Sigmoid colon (tissue), 4 donors: Measurements from ENCODE around the gene SLC16A7.

ENCODE experiments used
- EP300 ChIP-seq, 4 donors: sonication (generic); formaldehyde crosslinking; IDR thresholded peaks; one replicate each; pipeline ENCODE4 v1.6.1; 2017; ENCODE audit warnings: antibody characterized with exemption in 4 of 4
- POLR2A ChIP-seq, 2 donors: fragments of 450-650 bp; IDR thresholded peaks; one replicate each; pipeline ENCODE4 v1.6.1; 2016; ENCODE audit warnings: antibody characterized with exemption in 2 of 2, mild to moderate bottlenecking in 2 of 2, moderate library complexity in 2 of 2
- POLR2AphosphoS5 ChIP-seq, 4 donors: sonication (generic); formaldehyde crosslinking; IDR thresholded peaks; one replicate each; pipeline ENCODE4 v1.6.1; 2017; ENCODE audit warnings: antibody characterized with exemption in 4 of 4
- TF ChIP-seq, protein P1 (sequence below), 4 experiments: fragments of 450-650 bp in 3 of 4; fragments of 200-600 bp in 1 of 4; IDR thresholded peaks; one replicate each; pipeline ENCODE4 v1.5.1; 2016 to 2019; ENCODE audit warnings: antibody characterized with exemption in 4 of 4, mild to moderate bottlenecking in 3 of 4, moderate library complexity in 2 of 4

DNA sequence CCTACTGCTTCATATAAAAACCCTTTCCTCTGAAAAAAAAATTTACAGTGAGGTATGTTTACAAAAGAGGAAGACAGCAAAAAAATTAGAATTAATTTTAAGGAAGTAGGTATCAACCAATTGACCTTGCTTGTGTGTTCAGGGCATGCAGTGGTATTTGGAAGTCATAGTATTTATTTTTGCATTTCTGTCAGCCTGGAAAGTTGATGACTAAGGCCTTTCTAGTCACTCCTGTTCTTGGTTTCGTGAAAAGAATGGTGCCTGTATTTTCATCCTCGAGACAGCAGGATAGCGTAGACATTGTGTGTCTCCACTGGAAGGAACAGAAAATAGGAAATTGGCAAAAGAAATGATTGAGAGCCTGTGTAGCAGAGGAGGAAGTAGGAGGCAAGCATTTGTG, 24.5 kb downstream of the SLC16A7 start:
- TF ChIP-seq, protein P1, sequence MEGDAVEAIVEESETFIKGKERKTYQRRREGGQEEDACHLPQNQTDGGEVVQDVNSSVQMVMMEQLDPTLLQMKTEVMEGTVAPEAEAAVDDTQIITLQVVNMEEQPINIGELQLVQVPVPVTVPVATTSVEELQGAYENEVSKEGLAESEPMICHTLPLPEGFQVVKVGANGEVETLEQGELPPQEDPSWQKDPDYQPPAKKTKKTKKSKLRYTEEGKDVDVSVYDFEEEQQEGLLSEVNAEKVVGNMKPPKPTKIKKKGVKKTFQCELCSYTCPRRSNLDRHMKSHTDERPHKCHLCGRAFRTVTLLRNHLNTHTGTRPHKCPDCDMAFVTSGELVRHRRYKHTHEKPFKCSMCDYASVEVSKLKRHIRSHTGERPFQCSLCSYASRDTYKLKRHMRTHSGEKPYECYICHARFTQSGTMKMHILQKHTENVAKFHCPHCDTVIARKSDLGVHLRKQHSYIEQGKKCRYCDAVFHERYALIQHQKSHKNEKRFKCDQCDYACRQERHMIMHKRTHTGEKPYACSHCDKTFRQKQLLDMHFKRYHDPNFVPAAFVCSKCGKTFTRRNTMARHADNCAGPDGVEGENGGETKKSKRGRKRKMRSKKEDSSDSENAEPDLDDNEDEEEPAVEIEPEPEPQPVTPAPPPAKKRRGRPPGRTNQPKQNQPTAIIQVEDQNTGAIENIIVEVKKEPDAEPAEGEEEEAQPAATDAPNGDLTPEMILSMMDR (IDR thresholded peaks at IDR 0.05) = no peak
- TF ChIP-seq EP300 (IDR thresholded peaks at IDR 0.05) (no peak), POLR2A (IDR thresholded peaks at IDR 0.05) (no peak), POLR2AphosphoS5 (IDR thresholded peaks at IDR 0.05) (no peak)
